H7 (cell line): Measurements from ENCODE around the gene UQCR11. TPM values are rescaled to one million over a fixed set of nuclear protein-coding genes. Genes with fewer than 3 reads are reported as not detected.

Experiments used
- DNase-seq: peaks from one replicate; pipeline ENCODE4 v3.0.0; 2012
- H3K27me3 ChIP-seq: 2 replicates; pipeline ENCODE4 v1.6.0; 2011; ENCODE audit warnings: mild to moderate bottlenecking, low read length; ENCODE audit not compliant: control insufficient read depth, insufficient read depth
- H3K36me3 ChIP-seq: replicated peaks from 2 replicates; pipeline ENCODE4 v1.5.1; 2011; ENCODE audit warnings: low read length; ENCODE audit not compliant: control insufficient read depth, insufficient read depth
- H3K4me3 ChIP-seq: 2 replicates; pipeline ENCODE4 v1.5.1; 2011; ENCODE audit warnings: low read depth, mild to moderate bottlenecking, control low read depth, low read length, moderate library complexity; ENCODE audit not compliant: insufficient read depth
- total RNA-seq: library from RNA; depleted of rRNA; stranded (reverse); fragments of >200 nt; shearing (Covaris generic); gene quantifications from 2 replicates; pipeline ENCODE4 v1.2.3, GENCODE V29; 2014

The UQCR11 gene
- total RNA-seq, 1 experiment from 2014 or later = 111 TPM

GRCh38 chr19:1613808-1614570 lies 8.7 kb upstream of the UQCR11 start:
- Histone ChIP-seq H3K4me3 (no peak overlapping the region), H3K36me3 (peaks cover 32% of the 10 kb centered on the region), H3K27me3 (no peaks in the 10 kb centered on the region)
- peak; percentile 52 for DNase-seq

GRCh38 chr19:1613146-1613545 lies 7.9 kb upstream of the UQCR11 start:
- Histone ChIP-seq H3K4me3 (no peak overlapping the region), H3K36me3 (peaks cover 32% of the 10 kb centered on the region), H3K27me3 (no peaks in the 10 kb centered on the region)
- peak; percentile 44 for DNase-seq

- H3K27me3 ChIP-seq = no peaks in the 10 kb centered on the region
- no peak overlapping the region for H3K4me3 ChIP-seq
- peak; percentile 46 for DNase-seq
- peaks cover 32% of the 10 kb centered on the region for H3K36me3 ChIP-seq
Measured at GRCh38 chr19:1612114-1613086, 7.1 kb upstream of the UQCR11 start.

GRCh38 chr19:1611353-1611752 lies 6.1 kb upstream of the UQCR11 start:
- H3K4me3 ChIP-seq = no peak overlapping the region
- H3K36me3 ChIP-seq = peaks cover 25% of the 10 kb centered on the region
- peak; percentile 56 for DNase-seq
- no peaks in the 10 kb centered on the region for H3K27me3 ChIP-seq

- H3K4me3 ChIP-seq = no peak overlapping the region
- H3K27me3 ChIP-seq = no peaks in the 10 kb centered on the region
- H3K36me3 ChIP-seq = peaks cover 22% of the 10 kb centered on the region
- DNase-seq = peak; percentile 61
Measured at GRCh38 chr19:1610579-1610978, 5.3 kb upstream of the UQCR11 start.

GRCh38 chr19:1609680-1610474 lies 4.6 kb upstream of the UQCR11 start:
- DNase-seq = peak; percentile 64

GRCh38 chr19:1609103-1609396 lies 3.8 kb upstream of the UQCR11 start:
- H3K27me3 ChIP-seq = no peaks in the 10 kb centered on the region
- no peak overlapping the region for H3K4me3 ChIP-seq
- no peak for DNase-seq
- H3K36me3 ChIP-seq = peaks cover 17% of the 10 kb centered on the region

More at GRCh38 chr19:1609680-1610474, 4.6 kb upstream of the UQCR11 start:
- no peak overlapping the region for H3K4me3 ChIP-seq
- H3K27me3 ChIP-seq = no peaks in the 10 kb centered on the region
- H3K36me3 ChIP-seq = peaks cover 21% of the 10 kb centered on the region

GRCh38 chr19:1608359-1609102 lies 3.3 kb upstream of the UQCR11 start:
- H3K4me3 ChIP-seq = no peak overlapping the region
- peaks cover 16% of the 10 kb centered on the region for H3K36me3 ChIP-seq
- H3K27me3 ChIP-seq = no peaks in the 10 kb centered on the region
- DNase-seq = peak; percentile 73

- DNase-seq = no peak
- peaks cover 4% of the 10 kb centered on the region for H3K36me3 ChIP-seq
- peak overlapping the region; percentile 69 for H3K4me3 ChIP-seq
- no peaks in the 10 kb centered on the region for H3K27me3 ChIP-seq
Measured at GRCh38 chr19:1606138-1606651, 933 bp upstream of the UQCR11 start.

GRCh38 chr19:1602091-1602707 lies 3.1 kb downstream of the UQCR11 start:
- Histone ChIP-seq H3K36me3 (peaks cover 12% of the 10 kb centered on the region), H3K27me3 (no peaks in the 10 kb centered on the region), H3K4me3 (no peak overlapping the region)
- DNase-seq = no peak

- DNase-seq = no peak
- H3K27me3 ChIP-seq = no peaks in the 10 kb centered on the region
Measured at GRCh38 chr19:1601613-1602064, 3.6 kb downstream of the UQCR11 start.

GRCh38 chr19:1599460-1599846 lies 5.8 kb downstream of the UQCR11 start:
- Histone ChIP-seq H3K36me3 (peaks cover 14% of the 10 kb centered on the region), H3K27me3 (no peaks in the 10 kb centered on the region), H3K4me3 (no peak overlapping the region)
- no peak for DNase-seq

More at GRCh38 chr19:1601613-1602064, 3.6 kb downstream of the UQCR11 start:
- H3K36me3 ChIP-seq = peaks cover 14% of the 10 kb centered on the region
- H3K4me3 ChIP-seq = no peak overlapping the region

- DNase-seq = no peak
- Histone ChIP-seq H3K4me3 (no peak overlapping the region), H3K36me3 (peaks cover 14% of the 10 kb centered on the region), H3K27me3 (no peaks in the 10 kb centered on the region)
Measured at GRCh38 chr19:1598777-1599459, 6.3 kb downstream of the UQCR11 start.
